SK-N-SH treated with all-trans-retinoic acid at 6 μM for 48 hours (cell line): ENCODE measurements around the gene ZFHX3.

Source experiments
- ATAC-seq: fragments of 200-7000 bp; cut with Tn5 transposase; 3 replicates; pipeline ENCODE4 v1.9.1; 2020; ENCODE audit warnings: mild to moderate bottlenecking, moderate library complexity
- ARNTL ChIP-seq: fragments of 450-650 bp; formaldehyde crosslinking; IDR thresholded peaks from 2 replicates; pipeline ENCODE4 v1.5.0; 2020; ENCODE audit warnings: low read depth, mild to moderate bottlenecking, moderate library complexity, borderline replicate concordance
- CREB5 ChIP-seq: fragments of 250-450 bp; sonication (Bioruptor Pico); IDR thresholded peaks from 2 replicates; pipeline ENCODE4 v1.5.1; 2020; ENCODE audit warnings: low read depth, mild to moderate bottlenecking, moderate library complexity
- CSDC2 ChIP-seq: fragments of 250-450 bp; sonication (Bioruptor Pico); IDR thresholded peaks from 2 replicates; pipeline ENCODE4 v1.5.0; 2020; ENCODE audit warnings: mild to moderate bottlenecking, moderate library complexity
- GLIS3 ChIP-seq: fragments of 250-450 bp; sonication (Bioruptor Pico); IDR thresholded peaks from 2 replicates; pipeline ENCODE4 v1.5.0; 2020; ENCODE audit warnings: mild to moderate bottlenecking, moderate library complexity
- OSR1 ChIP-seq: fragments of 250-450 bp; sonication (Bioruptor Pico); IDR thresholded peaks from 2 replicates; pipeline ENCODE4 v1.8.0; 2022; ENCODE audit warnings: moderate library complexity, mild to moderate bottlenecking, inconsistent platforms
- PATZ1 ChIP-seq: fragments of 250-450 bp; sonication (Bioruptor Pico); IDR thresholded peaks from 2 replicates; pipeline ENCODE4 v1.8.0; 2020; ENCODE audit warnings: mild to moderate bottlenecking, moderate library complexity, borderline replicate concordance
- POU6F1 ChIP-seq: fragments of 250-450 bp; sonication (Bioruptor Pico); IDR thresholded peaks from 2 replicates; pipeline ENCODE4 v1.8.0; 2021; ENCODE audit warnings: low read depth, mild to moderate bottlenecking, moderate library complexity, borderline replicate concordance
- RARB ChIP-seq: fragments of 250-450 bp; sonication (Bioruptor Pico); IDR thresholded peaks from 2 replicates; pipeline ENCODE4 v1.8.0; 2021; ENCODE audit warnings: mild to moderate bottlenecking, moderate library complexity
- SNAI2 ChIP-seq: fragments of 250-450 bp; sonication (Bioruptor Pico); IDR thresholded peaks from 2 replicates; pipeline ENCODE4 v1.5.0; 2020; ENCODE audit warnings: mild to moderate bottlenecking, moderate library complexity
- TCF4 ChIP-seq: fragments of 250-450 bp; sonication (Bioruptor Pico); IDR thresholded peaks from 2 replicates; pipeline ENCODE4 v1.8.0; 2021; ENCODE audit warnings: mild to moderate bottlenecking, moderate library complexity, borderline replicate concordance
- TSHZ2 ChIP-seq: fragments of 250-450 bp; sonication (Bioruptor Pico); IDR thresholded peaks from 2 replicates; pipeline ENCODE4 v1.5.0; 2020; ENCODE audit warnings: mild to moderate bottlenecking, moderate library complexity
- ZFP3 ChIP-seq: fragments of 250-450 bp; sonication (Bioruptor Pico); IDR thresholded peaks from 2 replicates; pipeline ENCODE4 v1.5.0; 2020; ENCODE audit warnings: mild to moderate bottlenecking, moderate library complexity
- ZFP30 ChIP-seq: fragments of 450-650 bp; formaldehyde crosslinking; IDR thresholded peaks from 2 replicates; pipeline ENCODE4 v1.5.0; 2022; ENCODE audit warnings: mild to moderate bottlenecking, moderate library complexity
- ZNF70 ChIP-seq: fragments of 450-650 bp; formaldehyde crosslinking; IDR thresholded peaks from 2 replicates; pipeline ENCODE4 v1.5.0; 2020; ENCODE audit warnings: mild to moderate bottlenecking, moderate library complexity
- ZNF8 ChIP-seq: fragments of 450-650 bp; formaldehyde crosslinking; IDR thresholded peaks from 2 replicates; pipeline ENCODE4 v1.5.0; 2020; ENCODE audit warnings: mild to moderate bottlenecking, moderate library complexity
- TF ChIP-seq, protein P1 (sequence below): fragments of 250-450 bp; sonication (Bioruptor Pico); IDR thresholded peaks from 2 replicates; pipeline ENCODE4 v1.5.1; 2021; ENCODE audit warnings: mild to moderate bottlenecking, moderate library complexity

Gene ZFHX3

DNA sequence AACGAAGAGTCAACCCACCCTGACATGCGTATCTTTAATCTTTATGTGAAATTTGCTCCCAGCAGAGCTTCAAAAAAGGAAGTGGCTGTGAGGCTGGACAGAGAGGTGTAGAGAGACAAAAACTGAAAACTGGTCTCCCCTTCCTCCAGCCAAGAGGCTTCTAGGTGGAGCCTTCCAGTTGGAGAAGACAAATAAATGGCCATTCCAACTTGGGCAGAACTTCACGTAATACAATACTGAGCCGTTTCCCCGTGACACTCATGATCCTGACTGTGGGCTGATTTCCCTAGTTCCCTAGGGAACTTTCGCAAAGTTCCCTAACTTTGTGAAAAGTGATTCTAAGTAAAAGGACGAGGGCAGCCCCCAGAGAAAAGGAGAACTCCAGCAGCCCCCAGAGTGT lies 78.8 kb downstream of the ZFHX3 start:
- ATAC-seq, result no peak
- TF ChIP-seq OSR1 (CRISPR knock-in tag) (no peak), RARB (CRISPR knock-in tag) (no peak), CSDC2 (CRISPR knock-in tag) (no peak), ZNF70 (CRISPR knock-in tag) (no peak), CREB5 (CRISPR knock-in tag) (no peak), GLIS3 (no peak), ZNF8 (CRISPR knock-in tag) (no peak), ARNTL (CRISPR knock-in tag) (no peak), TCF4 (no peak), POU6F1 (CRISPR knock-in tag) (no peak), TSHZ2 (CRISPR knock-in tag) (no peak)
- TF ChIP-seq, protein P1, sequence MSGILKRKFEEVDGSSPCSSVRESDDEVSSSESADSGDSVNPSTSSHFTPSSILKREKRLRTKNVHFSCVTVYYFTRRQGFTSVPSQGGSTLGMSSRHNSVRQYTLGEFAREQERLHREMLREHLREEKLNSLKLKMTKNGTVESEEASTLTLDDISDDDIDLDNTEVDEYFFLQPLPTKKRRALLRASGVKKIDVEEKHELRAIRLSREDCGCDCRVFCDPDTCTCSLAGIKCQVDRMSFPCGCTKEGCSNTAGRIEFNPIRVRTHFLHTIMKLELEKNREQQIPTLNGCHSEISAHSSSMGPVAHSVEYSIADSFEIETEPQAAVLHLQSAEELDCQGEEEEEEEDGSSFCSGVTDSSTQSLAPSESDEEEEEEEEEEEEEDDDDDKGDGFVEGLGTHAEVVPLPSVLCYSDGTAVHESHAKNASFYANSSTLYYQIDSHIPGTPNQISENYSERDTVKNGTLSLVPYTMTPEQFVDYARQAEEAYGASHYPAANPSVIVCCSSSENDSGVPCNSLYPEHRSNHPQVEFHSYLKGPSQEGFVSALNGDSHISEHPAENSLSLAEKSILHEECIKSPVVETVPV, result no peak

DNA sequence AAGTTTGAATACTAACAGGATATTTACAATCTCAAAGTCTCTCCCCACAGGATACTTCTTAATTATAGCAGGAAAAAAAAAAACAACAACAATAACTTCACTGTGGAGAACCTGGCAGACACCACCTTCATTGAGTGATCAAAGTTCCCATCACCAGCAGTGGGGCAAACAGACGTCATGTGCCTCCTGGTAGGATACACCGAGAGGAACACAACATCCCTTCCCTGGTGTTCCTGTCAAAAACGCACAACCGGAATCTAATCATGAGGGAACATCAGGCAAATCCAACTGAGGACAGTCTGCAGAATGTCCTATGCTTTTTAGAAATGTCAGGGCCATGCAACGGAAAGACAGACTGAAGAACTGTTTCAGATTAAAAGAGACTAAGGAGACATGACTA lies 80.0 kb downstream of the ZFHX3 start:
- ATAC-seq, result no peak

More for the DNA sequence above, 80.0 kb downstream of the ZFHX3 start:
- TF ChIP-seq ARNTL (CRISPR knock-in tag) (no peak), PATZ1 (CRISPR knock-in tag) (no peak), TCF4 (no peak), CREB5 (CRISPR knock-in tag) (no peak), RARB (CRISPR knock-in tag) (no peak), CSDC2 (CRISPR knock-in tag) (no peak), ZFP30 (CRISPR knock-in tag) (no peak), ZNF8 (CRISPR knock-in tag) (no peak), ZFP3 (CRISPR knock-in tag) (no peak), SNAI2 (CRISPR knock-in tag) (no peak)
- TF ChIP-seq, protein P1, result no peak
